CD4-positive, alpha-beta T cell treated with Interleukin-17A for 4 hours (primary cell): ENCODE data around the gene TIA1.
"Not testable (repeated sequence)": the region's sequence is repeated elsewhere in the genome, so short reads cannot be mapped to it uniquely, and the experiment has no call there.

Source experiments
- DNase-seq: peaks from one replicate; pipeline ENCODE4 v3.0.0-alpha.2; 2020; ENCODE audit warnings: mixed read lengths

TIA1 gene, protein sequence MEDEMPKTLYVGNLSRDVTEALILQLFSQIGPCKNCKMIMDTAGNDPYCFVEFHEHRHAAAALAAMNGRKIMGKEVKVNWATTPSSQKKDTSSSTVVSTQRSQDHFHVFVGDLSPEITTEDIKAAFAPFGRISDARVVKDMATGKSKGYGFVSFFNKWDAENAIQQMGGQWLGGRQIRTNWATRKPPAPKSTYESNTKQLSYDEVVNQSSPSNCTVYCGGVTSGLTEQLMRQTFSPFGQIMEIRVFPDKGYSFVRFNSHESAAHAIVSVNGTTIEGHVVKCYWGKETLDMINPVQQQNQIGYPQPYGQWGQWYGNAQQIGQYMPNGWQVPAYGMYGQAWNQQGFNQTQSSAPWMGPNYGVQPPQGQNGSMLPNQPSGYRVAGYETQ

DNA sequence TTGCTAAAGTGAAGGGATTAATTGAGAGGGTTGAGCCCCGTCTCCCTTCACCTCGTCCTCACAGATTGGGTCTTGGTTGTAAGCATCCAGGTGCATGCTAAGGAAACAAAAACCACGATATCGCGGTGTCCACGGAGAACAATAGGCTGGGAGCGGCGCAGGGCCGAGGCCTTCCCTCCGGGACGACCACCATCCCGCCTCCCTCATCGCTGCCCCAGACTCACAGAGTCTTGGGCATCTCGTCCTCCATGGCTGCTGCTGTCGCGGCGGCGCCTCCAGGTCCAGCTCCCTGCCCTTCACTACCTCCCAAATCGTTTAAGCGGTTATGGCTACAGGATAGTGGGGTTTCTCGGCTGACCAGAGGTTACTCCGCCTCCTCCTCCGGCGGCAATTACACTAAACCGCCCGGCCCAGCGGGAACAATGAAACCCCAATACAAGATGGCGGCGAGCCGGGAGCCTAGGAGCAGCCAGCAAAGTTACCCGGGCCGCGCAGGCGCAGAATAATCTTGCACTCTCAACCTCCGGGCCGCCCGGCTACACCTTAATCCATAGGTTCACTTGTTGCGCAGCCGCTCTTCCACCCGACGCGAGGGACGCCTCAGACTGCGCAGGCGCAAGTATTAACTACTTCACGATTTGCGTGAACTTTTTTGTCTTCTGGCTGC, at the start of gene TIA1:
Gene TIA1, minus strand, starts transcription at position 448 of the 667 bp plus-strand sequence. Its CDS starts 198 bp downstream, at position 250.
- peak; percentile 99 for DNase-seq

DNA sequence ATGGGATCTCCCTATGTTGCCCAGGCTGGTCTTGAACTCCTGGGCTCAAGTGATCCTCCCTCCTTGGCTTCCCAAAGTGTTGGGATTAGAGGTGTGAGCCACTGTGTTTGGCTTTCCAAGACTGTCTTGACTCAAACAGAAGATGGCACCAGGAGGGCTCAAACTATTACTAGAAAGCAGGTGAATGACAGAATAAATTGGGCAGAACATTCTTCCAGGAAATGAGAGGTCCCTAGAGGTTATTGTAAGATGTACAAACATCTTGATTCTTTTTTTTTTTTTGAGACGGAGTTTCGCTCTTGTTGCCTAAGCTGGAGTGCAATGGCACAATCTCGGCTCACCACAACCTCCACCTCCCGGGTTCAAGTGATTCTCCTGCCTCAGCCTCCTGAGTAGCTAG, 49.4 kb upstream of the TIA1 start:
- DNase-seq, result not testable (repeated sequence)

DNA sequence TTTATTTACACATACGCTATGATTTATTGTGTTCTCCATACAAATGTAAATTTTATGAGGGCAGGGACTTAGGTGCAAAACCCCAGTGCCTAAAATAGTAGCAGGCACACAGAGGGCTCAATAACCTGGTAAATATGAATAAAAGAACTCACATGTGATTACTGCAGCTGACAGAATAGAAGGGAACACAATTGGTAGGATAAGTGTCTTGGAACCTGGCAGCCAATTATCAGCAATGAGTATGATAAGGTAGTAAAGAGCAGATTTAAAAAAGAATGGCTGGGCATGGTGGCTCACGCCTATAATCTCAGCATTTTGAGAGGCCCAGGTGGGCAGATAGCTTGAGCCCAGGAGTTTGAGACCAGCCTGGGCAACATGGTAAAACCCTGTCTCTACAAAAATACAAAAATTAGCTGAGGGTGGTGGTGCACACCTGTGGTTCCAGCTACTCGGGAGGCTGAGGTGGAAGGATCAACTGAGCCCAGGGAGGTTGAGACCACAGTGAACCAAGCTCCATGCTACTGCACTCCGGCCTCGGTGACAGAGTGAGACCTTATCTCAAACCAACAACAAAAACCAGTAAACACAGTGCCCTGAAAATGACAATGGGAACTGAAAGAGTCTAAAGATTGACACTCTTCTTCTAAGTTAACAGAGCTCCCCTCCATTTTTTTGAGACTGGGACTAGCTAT, 35.2 kb upstream of the TIA1 start:
- DNase-seq, result no peak

DNA sequence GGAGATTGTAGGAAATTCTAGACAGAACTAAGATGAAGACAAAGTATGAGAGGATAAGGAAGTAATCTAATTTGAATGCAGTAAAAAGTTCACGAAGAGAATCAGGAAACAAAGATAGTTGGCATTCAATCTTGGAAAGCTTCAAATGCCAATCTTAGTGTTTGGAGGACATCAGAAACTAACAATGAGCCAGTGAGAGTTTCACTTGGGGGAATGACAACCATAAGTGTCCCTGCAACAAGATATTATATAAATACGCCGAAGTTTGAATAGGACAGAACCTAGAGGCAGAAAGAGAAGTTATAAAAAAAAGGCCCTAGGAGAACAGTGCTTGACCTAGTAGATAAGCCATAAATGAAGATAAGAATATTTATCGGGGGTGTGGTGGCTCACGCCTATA, 34.0 kb upstream of the TIA1 start:
- DNase-seq, result no peak

DNA sequence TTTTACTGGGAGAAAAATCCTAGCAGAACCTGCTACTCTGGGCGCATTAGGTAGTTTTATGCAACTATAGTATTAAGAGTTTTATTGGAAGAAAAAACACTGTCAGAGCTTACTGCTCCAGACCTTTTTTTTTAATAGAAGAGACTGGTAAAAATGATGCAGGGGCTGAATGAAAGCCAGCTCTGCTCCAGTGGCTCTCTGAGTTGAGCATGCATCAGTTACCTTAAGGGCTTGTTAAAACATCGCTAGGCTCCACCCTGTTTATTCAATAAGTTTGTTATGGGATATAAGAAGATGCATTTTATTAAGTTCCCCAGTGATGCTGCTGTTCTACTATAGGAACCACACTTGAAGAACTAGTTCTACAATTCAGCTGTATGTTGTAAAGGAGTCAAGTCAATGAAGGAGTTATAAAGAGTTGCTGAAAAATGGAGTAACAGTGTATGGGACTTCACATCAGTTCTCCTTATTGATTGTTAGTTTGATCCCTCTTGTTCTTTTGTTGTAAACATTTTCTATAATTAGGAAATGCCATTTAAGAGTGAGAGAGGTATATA, 31.9 kb upstream of the TIA1 start:
- DNase-seq, result no peak

DNA sequence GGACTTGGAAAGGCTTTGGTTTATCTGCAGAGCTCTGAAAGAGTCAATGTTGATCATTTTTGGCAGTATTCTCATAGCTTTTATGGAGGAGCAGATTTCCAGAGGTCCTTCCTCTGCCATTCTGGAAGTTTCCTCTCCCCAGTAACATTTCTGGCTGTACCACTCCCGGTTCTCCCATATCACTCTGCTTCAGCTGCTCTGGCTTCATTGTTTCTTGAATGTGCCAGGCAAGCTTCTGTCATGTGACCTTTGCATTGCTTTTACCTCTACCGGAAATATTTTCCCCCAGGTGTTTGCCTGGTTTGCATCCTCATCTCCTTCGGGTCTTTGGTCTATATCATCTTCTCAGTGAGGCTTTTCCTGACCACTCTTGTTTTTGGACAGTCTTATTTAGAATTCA, 21.9 kb upstream of the TIA1 start:
- DNase-seq, result no peak

DNA sequence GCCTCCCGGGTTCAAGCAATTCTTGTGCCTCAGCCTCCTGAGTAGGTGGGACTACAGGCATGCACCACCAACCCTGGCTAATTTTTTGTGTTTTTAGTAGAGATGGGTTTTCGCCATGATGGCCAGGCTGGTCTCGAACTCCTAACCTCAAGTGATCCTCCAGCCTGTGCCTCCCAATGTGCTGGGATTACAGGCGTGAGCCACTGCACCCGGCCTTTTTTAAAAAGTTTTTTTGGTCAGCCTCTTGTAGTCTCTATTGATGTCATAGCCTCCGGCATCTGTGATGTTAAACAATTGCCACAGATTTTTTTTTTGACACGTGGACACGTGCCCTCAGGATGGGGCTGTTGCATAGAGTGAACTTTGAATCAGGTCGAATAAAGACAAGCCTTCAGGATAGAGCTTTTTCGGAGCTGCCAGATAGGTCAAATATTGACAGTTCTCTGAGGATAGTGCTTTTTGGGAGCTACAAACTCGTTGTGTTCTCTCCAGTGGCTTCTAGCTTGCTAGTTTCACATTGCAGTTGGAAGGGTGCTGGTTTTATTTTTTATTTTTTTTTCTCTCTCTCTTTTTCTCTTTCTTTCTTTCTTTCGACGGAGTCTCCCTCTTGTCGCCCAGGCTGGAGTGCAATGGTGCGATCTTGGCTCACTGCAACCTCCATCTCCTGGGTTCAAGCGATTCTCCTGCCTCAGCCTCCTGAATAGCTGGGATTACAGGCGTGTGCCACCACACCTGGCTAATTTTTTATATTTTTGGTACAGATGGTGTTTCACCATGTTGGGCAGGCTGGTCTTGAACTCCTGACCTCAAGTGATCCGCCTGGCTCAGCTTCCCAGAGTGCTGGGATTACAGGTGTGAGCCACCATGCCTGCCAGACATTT, 21.2 kb upstream of the TIA1 start:
- not testable (repeated sequence) for DNase-seq

DNA sequence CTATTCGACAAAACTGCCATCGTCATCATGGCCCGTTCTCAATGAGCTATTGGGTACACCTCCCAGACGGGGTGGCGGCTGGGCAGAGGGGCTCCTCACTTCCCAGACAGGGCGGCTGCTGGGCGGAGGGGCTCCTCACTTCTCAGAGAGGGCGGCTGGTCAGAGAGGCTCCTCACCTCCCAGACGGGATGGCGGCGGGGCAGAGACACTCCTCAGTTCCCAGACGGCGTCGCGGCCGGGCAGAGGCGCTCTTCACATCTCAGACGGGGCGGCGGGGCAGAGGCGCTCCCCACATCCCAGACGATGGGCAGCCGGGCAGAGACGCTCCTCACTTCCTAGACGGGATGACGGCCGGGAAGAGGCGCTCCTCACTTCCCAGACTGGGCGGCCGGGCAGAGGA, 18.5 kb upstream of the TIA1 start:
- DNase-seq, result not testable (repeated sequence)

DNA sequence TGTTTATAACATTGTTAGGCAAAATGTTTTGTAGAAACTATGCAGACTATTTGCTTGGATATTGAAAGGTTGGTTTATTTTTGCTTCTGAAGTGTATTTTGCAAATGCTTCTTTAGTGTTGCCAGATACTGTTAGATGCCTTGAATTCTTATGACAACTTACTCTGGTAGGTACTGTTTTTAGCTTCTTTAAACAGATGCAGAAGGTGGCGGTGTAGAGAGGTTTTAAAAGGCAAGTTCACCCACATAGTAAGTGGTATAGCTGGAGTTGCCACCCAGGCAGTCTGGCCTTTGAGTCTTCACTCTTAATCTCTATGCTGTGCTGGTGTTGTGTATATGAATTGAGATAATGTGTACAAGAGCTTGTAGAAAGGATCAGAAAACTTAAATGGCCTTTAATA, 13.1 kb upstream of the TIA1 start:
- no peak for DNase-seq

DNA sequence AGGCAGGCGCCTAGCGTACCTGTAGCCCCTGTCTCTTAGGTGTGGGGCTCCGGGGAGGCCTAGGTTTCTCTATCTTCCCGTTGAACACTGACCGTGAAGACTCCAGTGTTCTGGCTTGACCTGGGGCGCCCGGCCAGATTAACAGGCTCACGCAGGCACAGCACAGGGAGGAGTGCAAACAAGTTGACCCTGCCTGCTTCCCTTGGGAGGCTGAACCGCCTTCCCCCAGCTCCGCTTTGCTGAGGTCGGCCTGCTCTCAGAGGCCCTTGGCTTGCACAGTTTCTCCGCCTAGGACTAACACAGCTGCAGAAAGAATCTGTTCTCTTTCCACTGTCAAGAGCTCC, 10.1 kb upstream of the TIA1 start:
- peak; percentile 15 for DNase-seq

DNA sequence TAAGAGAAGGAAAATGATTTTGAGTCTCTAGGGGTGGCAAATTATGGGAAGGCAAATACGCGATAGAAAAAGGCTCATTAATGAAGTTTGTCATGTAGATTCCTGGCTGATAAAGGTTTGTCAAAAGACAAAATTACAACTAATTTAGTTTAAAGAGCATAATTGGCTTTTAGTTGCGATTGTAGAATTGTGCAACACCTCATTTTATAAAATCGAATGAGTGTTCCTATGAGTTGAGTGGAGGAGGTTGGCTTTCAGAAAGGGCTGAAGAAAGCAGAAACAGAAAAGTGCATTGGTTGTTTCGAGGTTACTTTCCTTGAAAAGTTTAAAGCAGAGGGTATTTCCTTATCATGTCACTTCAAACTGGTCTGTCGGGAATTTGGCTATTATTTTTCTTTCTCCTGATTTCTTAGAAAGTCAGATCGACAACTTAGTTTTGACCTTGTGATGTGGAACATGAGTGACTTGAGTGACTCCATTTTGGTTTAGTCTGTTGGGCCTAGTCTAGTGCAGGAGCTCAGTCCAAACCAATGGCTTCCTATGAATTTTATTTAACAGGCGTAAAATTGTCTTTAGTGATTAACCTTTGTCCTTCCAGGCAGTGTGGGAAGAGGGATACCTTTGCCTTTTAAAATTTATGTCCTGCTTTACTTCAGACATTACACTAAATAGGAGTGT, 7.3 kb upstream of the TIA1 start:
- DNase-seq, result no peak

DNA sequence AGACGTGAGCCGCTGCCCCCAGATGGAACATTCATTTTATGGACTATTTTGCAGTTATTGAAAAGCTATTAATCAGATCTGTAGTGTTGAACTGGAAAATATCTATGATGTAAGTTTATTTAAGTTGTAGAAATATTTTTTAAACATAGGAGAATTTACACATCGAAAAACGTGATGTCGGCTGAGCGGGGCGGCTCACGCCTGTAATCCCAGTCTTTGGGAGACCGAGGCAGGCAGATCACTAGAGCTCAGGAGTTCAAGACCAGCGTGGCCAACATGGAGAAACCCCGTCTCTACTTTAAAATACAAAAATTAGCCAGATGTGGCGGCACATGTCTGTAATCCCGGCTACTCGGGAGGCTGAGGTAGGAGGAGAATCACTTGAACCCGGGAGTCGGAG, 2.0 kb upstream of the TIA1 start:
- DNase-seq, result no peak

DNA sequence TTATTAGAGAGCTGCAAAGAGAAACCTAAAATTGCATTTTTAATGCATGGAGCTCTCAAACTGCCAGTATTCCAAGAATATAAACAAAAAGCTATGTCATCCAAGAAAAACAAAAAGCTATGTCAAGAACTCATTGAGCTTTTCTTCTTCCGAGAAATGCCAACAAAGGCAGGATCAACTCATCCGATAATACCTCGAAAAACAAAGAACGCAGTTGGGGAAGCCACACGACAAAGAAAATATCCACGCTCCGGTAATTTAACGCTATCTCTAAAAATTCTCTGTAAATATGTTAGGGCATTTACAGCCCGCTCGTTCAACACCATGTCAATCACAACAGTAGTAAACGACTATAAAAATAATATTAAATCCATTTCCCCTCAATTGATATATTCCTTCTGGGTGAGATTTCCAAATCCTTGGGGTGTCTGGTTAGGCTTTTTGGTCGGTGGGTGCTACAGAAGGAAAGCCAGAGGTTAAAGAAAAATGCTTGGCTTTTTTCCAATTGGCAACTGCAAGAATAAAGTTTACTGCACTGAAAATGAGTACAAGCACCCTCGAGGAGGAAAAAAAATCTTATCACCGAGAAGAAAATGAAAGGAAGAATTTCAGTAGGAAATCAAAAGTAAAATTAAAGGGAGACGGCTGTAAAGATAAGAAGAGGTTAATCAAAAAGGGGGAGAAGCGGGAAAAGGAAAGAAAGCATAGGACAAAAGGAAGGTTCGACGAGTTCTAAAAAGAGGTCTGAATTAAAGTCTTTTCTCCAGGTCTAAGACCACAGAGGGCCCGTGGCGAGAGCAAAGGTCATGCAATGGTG, 856 bp downstream of the TIA1 start:
- DNase-seq, result no peak

DNA sequence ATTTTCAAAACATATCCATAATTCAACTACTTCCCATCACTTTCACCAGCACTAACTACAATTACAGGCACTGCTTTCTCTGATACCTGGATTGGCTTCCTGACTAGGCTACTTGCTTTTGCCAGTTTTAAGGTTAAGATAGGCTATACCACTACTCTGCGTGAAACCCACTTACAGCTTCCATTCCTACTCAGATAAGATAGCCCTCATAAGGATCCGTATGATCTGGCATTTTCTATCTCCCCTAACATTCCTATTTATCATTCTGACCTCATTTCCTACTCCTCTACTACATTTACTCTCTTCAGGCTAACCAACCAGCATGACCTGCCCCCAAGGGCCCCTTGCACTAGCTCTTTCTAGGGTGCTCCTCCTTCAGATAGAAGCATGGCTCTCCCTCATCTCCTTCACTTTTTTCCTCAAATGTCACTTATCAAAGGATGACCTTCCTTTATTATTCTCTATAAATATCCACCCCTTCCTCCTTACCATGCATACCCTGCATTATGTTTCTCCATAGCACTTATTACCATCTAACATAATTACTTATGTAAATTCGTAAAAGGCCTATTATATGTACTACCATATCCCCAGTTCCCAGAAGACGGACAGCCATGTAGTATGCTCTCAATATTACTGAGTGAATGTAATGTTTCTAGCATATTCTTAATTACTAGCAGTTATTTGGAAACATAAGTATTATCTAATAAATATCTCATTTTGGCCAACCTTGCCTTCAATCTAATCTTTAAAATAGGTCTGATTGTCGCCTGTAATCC, 4.4 kb downstream of the TIA1 start:
- no peak for DNase-seq

DNA sequence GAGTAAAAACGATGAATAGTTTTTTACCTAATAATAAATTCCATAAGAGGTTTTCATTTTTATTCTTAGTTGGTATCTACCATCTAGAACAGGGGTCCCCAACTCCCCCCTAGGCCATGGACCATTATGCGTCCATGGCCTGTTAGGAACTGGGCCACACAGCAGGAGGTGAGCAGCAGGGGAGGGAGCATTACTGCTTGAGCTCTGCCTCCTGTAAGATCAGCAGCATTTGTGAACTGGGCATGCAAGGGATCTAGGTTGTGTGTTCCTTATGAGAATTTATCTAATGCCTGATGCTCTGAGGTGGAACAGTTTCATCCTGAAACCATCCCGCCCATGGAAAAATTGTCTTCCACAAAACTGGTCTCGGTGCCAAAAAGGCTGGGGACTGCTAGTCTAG, 5.9 kb downstream of the TIA1 start:
- no peak for DNase-seq

DNA sequence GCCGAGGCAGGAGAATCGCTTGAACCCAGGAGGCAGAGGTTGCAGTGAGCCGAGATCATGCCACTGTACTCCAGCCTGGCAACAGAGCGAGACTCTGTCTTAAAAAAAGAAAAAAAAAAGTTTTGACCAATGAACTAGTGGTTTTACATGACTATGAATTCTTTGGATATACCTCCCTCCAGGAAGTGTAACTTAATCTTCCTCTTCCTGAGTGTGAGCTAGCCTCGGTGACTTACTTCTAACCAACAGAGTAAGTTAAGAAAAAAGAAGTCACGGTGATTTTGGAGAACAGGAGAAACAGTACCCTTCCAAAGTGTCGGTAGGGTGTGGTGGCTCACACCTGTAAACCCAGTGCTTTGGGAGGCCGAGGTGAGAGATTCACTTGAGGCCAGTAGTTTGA, 7.1 kb downstream of the TIA1 start:
- DNase-seq, result no peak

DNA sequence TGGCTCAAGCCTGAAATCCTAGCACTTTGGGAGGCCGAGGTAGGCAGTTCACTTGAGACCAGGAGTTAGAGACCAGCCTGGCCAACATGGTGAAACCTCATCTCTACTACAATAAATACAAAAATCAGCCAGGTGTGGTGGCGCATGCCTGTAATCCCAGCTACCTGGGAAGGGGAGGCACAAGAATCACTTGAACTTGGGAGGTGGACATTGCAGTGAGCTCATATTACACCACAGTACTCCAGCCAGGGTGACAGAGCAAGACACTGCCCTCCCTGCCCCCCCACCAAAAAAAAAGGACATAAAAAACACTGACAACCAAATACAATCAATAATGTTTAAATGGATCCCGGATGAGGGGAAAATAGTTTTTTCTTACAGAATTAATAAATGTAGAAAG, 7.8 kb downstream of the TIA1 start:
- DNase-seq, result no peak

DNA sequence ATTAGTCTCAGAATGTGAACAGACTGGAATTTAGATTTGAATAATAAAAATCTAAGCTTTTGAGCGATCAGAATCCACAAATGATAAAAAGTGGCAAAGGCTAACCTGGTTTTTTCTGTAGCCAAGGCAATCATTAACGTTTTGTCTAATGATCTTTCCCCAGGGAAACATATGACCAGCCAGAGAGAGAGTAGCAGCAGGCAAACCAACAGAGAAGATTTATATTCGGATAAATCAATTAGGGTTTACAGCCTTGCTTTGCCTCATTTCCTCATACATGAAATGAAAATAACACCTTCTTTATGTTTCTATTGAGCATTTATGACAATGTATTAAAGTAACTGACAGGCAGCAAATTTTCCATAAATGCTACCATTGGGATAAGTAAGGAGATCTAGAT, 14.5 kb downstream of the TIA1 start:
- DNase-seq, result no peak

DNA sequence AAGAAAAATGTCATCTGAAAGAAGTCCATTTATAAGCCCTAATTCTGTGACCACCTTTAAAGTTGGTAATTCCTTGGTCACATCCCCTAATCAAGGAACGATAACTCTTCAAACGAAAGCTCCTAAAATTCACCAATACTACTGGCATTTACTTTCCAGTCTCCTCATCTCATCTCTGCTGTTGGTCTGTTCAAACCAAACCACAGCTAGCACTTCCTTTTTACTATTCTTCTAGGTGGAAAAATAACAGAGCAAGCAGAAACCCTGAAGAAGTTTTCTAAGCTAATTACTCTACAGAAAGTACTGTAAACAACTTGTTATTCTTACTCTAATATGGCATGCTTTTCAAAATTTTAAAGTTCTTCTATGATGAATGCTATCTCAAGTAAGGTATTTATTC, 21.6 kb downstream of the TIA1 start:
- no peak for DNase-seq

DNA sequence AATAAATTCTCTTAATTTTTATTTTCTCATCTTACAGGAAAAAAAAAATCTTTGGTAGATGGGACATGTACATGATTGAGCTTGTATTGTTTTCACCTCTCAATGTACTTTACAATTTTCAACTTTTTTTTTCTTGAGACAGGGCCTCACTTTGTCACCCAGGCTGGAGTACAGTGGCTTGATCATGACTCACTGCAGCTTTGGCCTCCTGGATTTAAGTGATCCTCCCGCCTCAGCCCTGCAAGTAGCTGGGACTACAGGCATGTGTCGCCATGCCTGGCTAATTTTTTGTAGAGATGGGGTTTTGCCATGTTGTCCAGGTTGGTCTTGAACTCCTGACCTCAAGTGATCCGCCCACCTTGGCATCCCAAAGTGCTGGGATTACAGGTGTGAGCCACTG, 25.1 kb downstream of the TIA1 start:
- DNase-seq, result not testable (repeated sequence)
